Activated T-cell treated with anti-CD3 and anti-CD28 coated beads, Interleukin-2, amount 50 U/mL, for 24 hours (primary cell): ENCODE measurements around the gene CD1C.
"Not testable (repeated sequence)": the region's sequence is repeated elsewhere in the genome, so short reads cannot be mapped to it uniquely, and the experiment has no call there.

Experiments used
- DNase-seq: peaks from one replicate; pipeline ENCODE4 v3.0.0-alpha.2; 2020
- H3K27ac Mint-ChIP-seq: 2 replicates; pipeline ENCODE4 v1.8.0; 2020; ENCODE audit warnings: mild to moderate bottlenecking, mixed read lengths
- H3K27me3 Mint-ChIP-seq: 2 replicates; pipeline ENCODE4 v1.8.0; 2020; ENCODE audit warnings: mixed read lengths
- H3K36me3 Mint-ChIP-seq: 2 replicates; pipeline ENCODE4 v1.8.0; 2020; ENCODE audit warnings: low read depth, mixed read lengths
- H3K4me1 Mint-ChIP-seq: 2 replicates; pipeline ENCODE4 v1.8.0; 2020; ENCODE audit warnings: low read depth, mixed read lengths
- H3K4me3 Mint-ChIP-seq: 2 replicates; pipeline ENCODE4 v1.8.0; 2020; ENCODE audit warnings: mild to moderate bottlenecking, moderate library complexity, mixed read lengths
- H3K9me3 Mint-ChIP-seq: 2 replicates; pipeline ENCODE4 v1.8.0; 2020; ENCODE audit warnings: mixed read lengths

CD1C gene

DNA sequence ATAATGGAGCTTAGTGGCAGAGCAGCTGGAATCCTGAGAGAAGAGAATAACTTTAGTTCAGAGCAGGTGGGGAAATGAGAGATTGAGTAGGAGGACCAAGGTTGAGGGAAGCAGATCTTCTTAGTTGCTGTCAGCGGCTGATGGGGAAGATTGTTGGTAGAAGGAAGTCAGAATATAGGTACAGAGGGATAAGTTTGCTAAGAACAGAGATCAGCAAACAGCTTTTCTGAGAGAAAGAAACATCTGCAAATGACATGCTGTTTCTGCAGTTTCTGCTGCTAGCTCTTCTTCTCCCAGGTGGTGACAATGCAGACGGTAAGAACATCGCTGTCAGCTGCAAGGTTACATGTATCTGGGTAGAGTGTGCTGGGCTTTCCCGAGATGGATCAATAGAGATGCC, at the start of gene CD1C:
Gene CD1C, plus strand, starts transcription at position 113 of the 400 bp plus-strand sequence. Its CDS starts 142 bp downstream, at position 255.
- no peak for DNase-seq
- Mint-ChIP-seq H3K27me3 (peaks cover 21% of the 10 kb centered on the region), H3K4me1 (peaks cover 22% of the 10 kb centered on the region), H3K4me3 (no peak within 1 kb of the TSS), H3K36me3 (no peaks in the 10 kb centered on the region), H3K27ac (no peak within 1 kb of the TSS), H3K9me3 (no peaks in the 10 kb centered on the region)

DNA sequence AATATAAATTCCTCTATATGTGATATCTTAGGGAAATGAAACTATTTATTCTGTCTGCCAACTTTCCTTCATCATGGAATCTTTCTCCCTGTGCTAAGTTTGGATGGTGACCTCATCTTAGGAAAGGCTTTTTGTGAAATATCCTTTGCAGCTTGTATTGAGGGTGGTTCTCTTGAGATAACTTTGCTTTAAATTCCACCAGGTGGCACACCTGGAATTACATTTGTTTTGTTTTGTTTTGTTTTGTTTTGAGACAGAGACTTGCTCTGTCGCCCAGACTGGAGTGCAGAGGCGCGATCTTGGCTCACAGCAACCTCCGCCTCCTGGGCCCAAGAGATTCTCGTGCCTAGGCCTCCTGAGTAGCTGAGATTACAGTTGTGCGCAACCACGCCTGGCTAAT, 43.1 kb upstream of the CD1C start:
- DNase-seq: no peak

DNA sequence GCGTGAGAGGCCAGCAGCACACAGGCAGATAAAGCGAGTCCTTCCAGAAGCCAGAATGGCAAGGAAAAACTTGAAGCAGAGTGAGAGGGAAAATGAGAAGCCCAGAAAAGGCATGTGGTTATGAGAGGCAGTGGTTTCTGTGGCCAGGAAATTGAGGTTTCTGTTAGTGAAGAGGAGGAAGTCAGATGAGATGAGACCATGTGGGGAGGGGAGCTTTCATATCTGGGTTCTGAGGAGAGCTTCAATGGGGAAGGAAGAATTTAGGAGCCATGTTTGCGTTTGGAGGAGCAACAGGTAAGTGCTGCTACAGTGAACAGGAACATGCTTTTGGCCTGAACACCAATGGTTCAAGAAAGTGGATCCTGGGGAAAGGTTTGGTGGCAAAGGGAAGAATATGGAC, 41.6 kb upstream of the CD1C start:
- Mint-ChIP-seq H3K4me1 (peaks cover 23% of the 10 kb centered on the region), H3K27me3 (peaks cover 53% of the 10 kb centered on the region), H3K4me3 (no peak overlapping the region), H3K27ac (peak overlapping the region; percentile 1), H3K9me3 (no peaks in the 10 kb centered on the region), H3K36me3 (no peaks in the 10 kb centered on the region)
- no peak for DNase-seq

More for the DNA sequence above, 43.1 kb upstream of the CD1C start:
- H3K27ac Mint-ChIP-seq: no peak overlapping the region
- peaks cover 58% of the 10 kb centered on the region for H3K27me3 Mint-ChIP-seq
- H3K4me1 Mint-ChIP-seq: peaks cover 23% of the 10 kb centered on the region
- H3K4me3 Mint-ChIP-seq: no peak overlapping the region
- H3K36me3 Mint-ChIP-seq: no peaks in the 10 kb centered on the region
- H3K9me3 Mint-ChIP-seq: no peaks in the 10 kb centered on the region

DNA sequence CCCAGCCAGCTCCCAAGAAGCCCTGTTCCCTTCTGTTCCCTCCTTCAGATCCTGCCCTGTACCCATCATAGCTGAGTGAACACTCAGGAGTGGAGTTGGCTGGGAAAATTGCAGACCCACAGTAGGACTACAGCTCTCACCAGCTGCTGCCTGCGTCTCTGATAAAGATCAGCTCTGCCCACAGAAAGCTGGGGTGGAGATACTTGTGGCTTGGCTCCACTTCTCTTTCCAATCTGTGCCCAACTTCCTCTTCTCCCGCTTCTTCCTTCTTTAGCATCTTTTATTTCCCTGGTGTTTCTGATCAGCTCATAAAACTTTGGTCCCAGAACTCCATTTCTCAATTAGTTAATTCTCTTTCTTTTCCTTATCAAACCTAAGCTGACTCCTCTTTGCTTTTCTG, 41.0 kb upstream of the CD1C start:
- no peak overlapping the region for H3K4me3 Mint-ChIP-seq
- peaks cover 48% of the 10 kb centered on the region for H3K27me3 Mint-ChIP-seq
- no peaks in the 10 kb centered on the region for H3K9me3 Mint-ChIP-seq
- H3K27ac Mint-ChIP-seq: no peak overlapping the region
- DNase-seq: no peak
- peaks cover 23% of the 10 kb centered on the region for H3K4me1 Mint-ChIP-seq
- H3K36me3 Mint-ChIP-seq: no peaks in the 10 kb centered on the region

DNA sequence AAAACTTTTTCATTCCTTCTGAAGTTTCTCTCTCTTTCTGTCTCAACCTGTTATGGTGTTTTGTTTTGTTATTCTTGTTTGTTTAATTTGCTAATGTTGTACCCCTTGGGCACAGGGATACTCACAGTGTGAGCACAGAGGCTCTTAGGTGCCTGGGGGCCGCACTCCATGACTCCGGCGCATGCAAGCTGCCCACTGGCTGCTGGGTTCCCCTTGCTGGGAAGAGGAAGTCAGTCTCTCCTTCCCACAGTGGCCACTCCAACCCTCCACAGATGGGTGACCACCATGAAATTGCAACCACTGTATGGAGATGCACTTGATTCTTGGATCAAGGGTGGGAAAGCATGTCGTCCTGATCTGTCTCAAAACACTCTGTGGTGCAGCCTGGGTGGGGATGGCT, 40.1 kb upstream of the CD1C start:
- peaks cover 23% of the 10 kb centered on the region for H3K4me1 Mint-ChIP-seq

DNA sequence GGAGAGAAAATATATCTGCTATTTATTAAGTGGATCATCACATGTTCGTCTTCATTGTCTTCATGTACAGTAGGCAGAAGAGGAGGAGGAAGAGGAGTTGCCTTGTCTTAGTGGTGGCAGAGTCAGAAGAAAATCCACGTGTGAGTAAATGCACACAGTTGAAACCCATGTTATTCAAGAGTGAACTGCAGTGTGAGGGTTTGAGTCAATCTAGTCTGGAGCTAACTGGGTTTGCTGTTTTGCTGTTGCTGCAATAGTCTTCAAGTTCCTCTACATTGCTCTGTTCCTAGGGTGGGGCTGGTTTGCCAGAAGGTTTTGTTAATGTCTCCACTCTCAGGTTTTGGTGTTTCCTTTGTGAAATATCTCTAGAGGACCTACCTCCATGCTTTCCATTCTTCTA, 38.6 kb upstream of the CD1C start:
- Mint-ChIP-seq H3K9me3 (no peaks in the 10 kb centered on the region), H3K27ac (no peak overlapping the region), H3K4me3 (no peak overlapping the region), H3K36me3 (no peaks in the 10 kb centered on the region), H3K4me1 (peaks cover 23% of the 10 kb centered on the region), H3K27me3 (peaks cover 35% of the 10 kb centered on the region)
- DNase-seq: no peak

More for the DNA sequence above, 40.1 kb upstream of the CD1C start:
- Mint-ChIP-seq H3K27me3 (peaks cover 44% of the 10 kb centered on the region), H3K4me3 (no peak overlapping the region), H3K36me3 (no peaks in the 10 kb centered on the region), H3K27ac (no peak overlapping the region), H3K9me3 (no peaks in the 10 kb centered on the region)
- no peak for DNase-seq

DNA sequence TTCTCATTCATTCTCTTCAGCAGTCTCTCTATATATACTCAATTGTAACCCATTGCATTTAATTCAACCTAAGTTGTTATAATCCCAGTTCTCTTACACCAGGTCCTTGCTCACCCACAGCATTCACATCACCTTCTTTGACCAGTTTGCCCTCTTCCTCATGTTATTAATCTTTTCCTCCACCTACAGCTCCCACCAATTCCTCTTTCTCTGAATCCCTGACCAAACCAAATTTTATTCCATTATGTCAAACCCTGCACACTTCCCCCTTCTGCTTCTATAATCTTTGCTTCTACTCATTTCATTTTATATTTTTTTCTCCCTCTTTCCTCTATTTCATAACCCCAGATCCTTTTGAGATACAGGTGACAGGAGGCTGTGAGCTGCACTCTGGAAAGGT, 34.1 kb upstream of the CD1C start:
- H3K36me3 Mint-ChIP-seq: no peaks in the 10 kb centered on the region
- peaks cover 4% of the 10 kb centered on the region for H3K4me1 Mint-ChIP-seq
- no peak for DNase-seq
- H3K4me3 Mint-ChIP-seq: no peak overlapping the region
- peaks cover 35% of the 10 kb centered on the region for H3K27me3 Mint-ChIP-seq
- no peaks in the 10 kb centered on the region for H3K9me3 Mint-ChIP-seq
- H3K27ac Mint-ChIP-seq: no peak overlapping the region

DNA sequence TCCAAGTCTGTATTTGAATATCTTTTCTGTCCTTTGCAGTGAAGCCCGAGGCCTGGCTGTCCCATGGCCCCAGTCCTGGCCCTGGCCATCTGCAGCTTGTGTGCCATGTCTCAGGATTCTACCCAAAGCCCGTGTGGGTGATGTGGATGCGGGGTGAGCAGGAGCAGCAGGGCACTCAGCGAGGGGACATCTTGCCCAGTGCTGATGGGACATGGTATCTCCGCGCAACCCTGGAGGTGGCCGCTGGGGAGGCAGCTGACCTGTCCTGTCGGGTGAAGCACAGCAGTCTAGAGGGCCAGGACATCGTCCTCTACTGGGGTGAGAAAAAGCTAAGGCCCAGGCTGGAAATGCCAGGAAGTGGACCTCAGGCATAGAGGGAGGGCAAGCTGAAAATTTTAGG, 33.0 kb upstream of the CD1C start:
- H3K9me3 Mint-ChIP-seq, H3K36me3 Mint-ChIP-seq, H3K4me3 Mint-ChIP-seq, H3K27ac Mint-ChIP-seq, DNase-seq, H3K4me1 Mint-ChIP-seq: not testable (repeated sequence)
- H3K27me3 Mint-ChIP-seq: peaks cover 38% of the 10 kb centered on the region

DNA sequence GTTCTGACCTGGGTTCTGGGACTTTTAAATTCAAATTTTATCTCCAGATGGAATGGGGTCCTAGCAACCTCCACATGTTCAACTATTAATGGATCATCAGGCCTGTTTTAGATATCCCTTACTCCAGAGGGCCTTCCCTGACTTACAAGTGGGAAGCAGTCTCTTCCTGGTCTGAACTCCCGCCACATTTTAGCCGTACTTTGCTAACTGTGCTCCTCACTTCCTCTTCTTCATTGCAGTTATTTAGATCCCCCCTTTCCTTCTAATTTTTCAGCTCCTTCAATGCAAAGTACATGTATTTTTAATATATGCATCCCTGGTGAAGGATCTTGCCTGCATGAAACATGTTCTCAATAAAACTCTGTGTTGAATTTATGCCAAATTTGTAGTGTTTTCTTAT, 31.8 kb upstream of the CD1C start:
- Mint-ChIP-seq H3K36me3 (no peaks in the 10 kb centered on the region), H3K9me3 (no peaks in the 10 kb centered on the region), H3K4me3 (no peak overlapping the region), H3K27me3 (peaks cover 42% of the 10 kb centered on the region), H3K27ac (no peak overlapping the region), H3K4me1 (no peaks in the 10 kb centered on the region)
- no peak for DNase-seq

DNA sequence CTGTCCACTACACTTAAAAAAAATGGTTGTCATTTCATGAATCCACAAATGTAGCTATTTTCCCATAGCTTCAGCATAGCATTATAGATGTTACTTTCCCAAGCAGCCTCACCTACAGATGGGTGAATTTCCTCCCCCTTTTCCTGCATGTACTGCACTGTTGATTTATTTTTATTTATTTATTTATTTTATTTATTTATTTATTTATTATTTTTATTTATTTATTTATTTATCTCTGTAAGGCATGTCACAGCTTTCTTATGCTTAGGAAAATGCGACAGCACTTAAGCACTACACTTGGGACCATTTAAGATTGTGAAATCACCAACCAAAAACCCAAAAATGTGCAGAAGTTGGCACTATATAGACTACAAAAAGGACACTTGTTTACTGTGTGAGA, 30.6 kb upstream of the CD1C start:
- no peak overlapping the region for H3K27ac Mint-ChIP-seq
- peaks cover 49% of the 10 kb centered on the region for H3K27me3 Mint-ChIP-seq
- H3K4me3 Mint-ChIP-seq: no peak overlapping the region
- no peaks in the 10 kb centered on the region for H3K36me3 Mint-ChIP-seq
- no peak for DNase-seq
- H3K4me1 Mint-ChIP-seq: no peaks in the 10 kb centered on the region
- H3K9me3 Mint-ChIP-seq: no peaks in the 10 kb centered on the region

DNA sequence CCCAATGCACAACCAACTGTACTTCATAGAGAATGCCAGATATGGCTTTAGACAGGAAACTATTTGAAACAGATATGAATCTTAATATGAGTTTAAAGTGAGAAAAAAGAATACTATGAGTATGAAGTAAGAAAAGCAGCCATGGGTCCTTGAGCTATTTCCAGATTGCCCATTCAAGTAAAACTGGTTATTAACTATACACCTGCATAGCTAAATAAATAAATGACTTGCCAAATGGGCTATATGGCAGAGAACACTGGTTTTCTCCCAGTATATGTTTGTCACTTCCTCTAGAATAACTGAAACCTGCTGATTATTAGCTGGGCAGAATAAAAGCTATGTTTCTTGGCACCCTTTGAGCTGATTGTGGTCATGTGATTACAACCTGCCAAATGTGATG, 17.0 kb upstream of the CD1C start:
- Mint-ChIP-seq H3K9me3 (peaks cover 2% of the 10 kb centered on the region), H3K27me3 (peaks cover 5% of the 10 kb centered on the region), H3K4me3 (no peak overlapping the region), H3K27ac (no peak overlapping the region), H3K36me3 (no peaks in the 10 kb centered on the region), H3K4me1 (peaks cover 3% of the 10 kb centered on the region)
- no peak for DNase-seq

DNA sequence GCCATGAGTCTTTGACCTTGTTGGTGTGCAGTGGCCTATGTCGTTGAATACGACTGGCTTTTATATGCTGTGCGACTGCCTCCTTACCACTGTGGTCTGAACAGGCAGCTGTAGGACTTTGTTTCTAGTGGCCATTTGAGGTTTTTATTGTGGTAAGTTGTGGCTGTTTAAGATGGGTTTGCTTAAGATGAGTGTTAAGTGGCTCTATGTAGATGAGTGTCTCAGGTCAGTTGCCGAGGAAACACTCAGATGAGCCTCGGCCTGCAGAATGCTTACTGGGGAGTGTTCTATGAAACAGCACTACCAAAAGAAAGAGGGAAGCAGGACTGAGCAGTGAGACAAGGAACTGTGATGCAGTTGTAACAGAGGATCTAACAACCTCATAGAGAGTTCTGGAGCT, 14.9 kb upstream of the CD1C start:
- no peak for DNase-seq
- peaks cover 3% of the 10 kb centered on the region for H3K4me1 Mint-ChIP-seq
- H3K4me3 Mint-ChIP-seq: no peak overlapping the region
- no peak overlapping the region for H3K27ac Mint-ChIP-seq
- no peaks in the 10 kb centered on the region for H3K36me3 Mint-ChIP-seq
- no peaks in the 10 kb centered on the region for H3K27me3 Mint-ChIP-seq
- peaks cover 4% of the 10 kb centered on the region for H3K9me3 Mint-ChIP-seq

DNA sequence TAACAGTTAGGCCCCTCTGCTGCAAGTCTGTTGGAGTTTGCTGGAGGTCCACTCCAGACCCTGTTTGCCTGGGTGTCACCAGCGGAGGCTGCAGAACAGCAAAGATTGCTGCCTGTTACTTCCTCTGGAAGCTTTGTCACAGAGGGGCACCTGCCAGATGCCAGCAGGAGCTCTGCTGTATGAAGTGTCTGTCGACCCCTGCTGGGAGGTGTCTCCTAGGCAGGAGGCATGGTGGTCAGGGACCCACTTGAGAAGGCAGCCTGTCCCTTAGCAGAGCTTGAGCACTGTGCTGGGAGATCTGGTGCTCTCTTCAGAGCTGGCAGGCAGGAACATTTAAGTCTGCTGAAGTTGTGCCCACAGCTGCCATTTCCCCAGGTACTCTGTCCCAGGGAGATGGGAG, 7.3 kb upstream of the CD1C start:
- H3K9me3 Mint-ChIP-seq: peaks cover 11% of the 10 kb centered on the region
- H3K27ac Mint-ChIP-seq, H3K36me3 Mint-ChIP-seq, DNase-seq, H3K4me3 Mint-ChIP-seq: not testable (repeated sequence)
- H3K4me1 Mint-ChIP-seq: peaks cover 26% of the 10 kb centered on the region
- peaks cover 42% of the 10 kb centered on the region for H3K27me3 Mint-ChIP-seq

DNA sequence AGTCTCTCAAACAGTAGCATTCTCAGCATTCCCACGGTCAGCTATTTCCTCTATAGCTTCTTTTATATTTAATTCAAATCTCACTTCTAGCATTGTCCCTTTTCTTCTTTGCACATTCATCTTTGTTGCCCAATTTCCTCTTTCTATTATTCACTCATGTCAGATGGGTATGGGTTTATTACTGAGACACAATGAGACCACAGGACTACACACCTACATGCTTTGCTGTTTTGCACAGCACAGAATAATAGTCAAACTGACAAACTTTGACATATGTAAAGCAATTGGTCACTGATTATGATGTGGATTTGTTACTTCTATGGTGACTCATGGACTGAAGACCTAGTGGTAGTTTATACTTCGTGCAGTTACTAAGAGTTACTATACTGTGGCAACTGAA, 5.8 kb upstream of the CD1C start:
- H3K27ac Mint-ChIP-seq: no peak overlapping the region
- H3K4me1 Mint-ChIP-seq: peaks cover 29% of the 10 kb centered on the region
- no peak overlapping the region for H3K4me3 Mint-ChIP-seq

DNA sequence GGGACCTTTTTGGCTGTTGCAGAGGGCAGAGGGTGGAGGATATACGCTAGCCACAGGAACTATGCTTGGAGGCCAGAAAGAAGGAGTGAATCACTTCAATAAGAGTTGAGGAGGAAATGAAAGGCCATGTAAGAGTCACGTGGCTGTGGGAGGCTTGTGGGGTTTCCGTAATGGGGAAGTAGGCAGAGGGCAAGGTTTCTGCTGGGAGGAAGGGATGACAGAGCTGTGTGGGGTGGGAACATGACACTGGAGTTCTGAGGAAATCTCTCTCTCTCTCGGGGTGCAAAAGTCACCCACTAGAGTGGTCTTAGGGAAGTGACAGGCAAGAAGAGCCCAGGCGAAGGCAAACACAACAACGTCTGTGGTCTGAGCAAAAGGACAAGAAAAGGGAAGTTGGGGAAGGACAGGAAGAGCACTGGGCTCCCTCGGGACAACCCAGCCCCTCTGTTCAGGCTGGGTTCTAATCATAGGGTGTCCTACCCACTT, 3.9 kb upstream of the CD1C start:
- Mint-ChIP-seq H3K9me3 (peaks cover 9% of the 10 kb centered on the region), H3K4me3 (no peak overlapping the region), H3K36me3 (peaks cover 2% of the 10 kb centered on the region), H3K4me1 (peaks cover 29% of the 10 kb centered on the region), H3K27me3 (peaks cover 48% of the 10 kb centered on the region), H3K27ac (peak overlapping the region; percentile 75)
- no peak for DNase-seq

More for the DNA sequence above, 5.8 kb upstream of the CD1C start:
- Mint-ChIP-seq H3K36me3 (peaks cover 2% of the 10 kb centered on the region), H3K27me3 (peaks cover 48% of the 10 kb centered on the region), H3K9me3 (peaks cover 9% of the 10 kb centered on the region)
- DNase-seq: no peak

DNA sequence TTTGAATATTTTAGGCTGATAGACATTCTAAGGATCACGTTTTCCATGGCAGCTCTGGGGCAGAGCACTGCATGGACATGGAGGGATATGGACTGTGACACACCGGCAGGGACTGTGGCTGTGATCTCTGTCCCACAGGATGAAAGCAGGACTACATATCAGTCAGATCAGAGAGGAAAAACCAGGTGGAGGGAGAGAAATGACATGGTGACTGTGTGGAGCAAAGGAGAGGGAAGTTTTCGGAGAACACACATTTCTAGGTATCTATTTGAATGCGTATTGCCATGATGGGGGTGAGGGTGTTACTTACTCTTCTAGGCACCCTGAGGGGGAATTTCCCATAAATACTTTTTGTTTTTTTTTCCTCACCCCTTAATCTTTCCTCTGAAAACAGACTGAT, 3.2 kb upstream of the CD1C start:
- H3K9me3 Mint-ChIP-seq: peaks cover 4% of the 10 kb centered on the region
- H3K4me1 Mint-ChIP-seq: peaks cover 29% of the 10 kb centered on the region
- DNase-seq: no peak
- peaks cover 42% of the 10 kb centered on the region for H3K27me3 Mint-ChIP-seq
- no peak overlapping the region for H3K4me3 Mint-ChIP-seq
- peaks cover 1% of the 10 kb centered on the region for H3K36me3 Mint-ChIP-seq
- H3K27ac Mint-ChIP-seq: peak overlapping the region; percentile 35
